ENCODE measurements around the gene TBC1D20. TPM values are rescaled to one million over a fixed set of nuclear protein-coding genes. Genes with fewer than 3 reads are reported as not detected.

Gene TBC1D20
- total and polyA plus RNA-seq, 7 donors = 16.6 to 31.4 (median 28.3) TPM

DNA sequence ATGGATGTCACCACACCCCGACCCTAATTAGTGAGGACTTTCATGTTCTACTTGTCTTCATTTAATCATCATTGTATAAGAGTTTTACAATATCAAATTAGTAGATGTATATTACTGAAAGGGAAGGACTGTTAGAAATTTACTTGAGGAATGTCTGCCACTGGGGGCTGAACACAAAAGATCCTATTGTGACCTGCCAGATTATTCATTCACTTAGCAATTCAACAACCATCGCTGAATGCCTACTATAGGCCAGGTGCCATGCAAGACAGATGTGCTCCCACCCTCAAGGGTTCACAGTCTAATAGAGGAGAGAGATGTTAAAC lies 62.2 kb downstream of the TBC1D20 start:
- Histone ChIP-seq H3K9me3 (no peaks in the 10 kb centered on the region), H3K36me3 (ENCODE audit: insufficient read depth in 1 of 2, low read depth in 1 of 2) (peaks cover 0 to 6% of the 10 kb centered on the region in 2 donors), H3K4me3 (no peak overlapping the region), H3K4me1 (no peaks in the 10 kb centered on the region), H3K27me3 (ENCODE audit: insufficient read depth in 3 of 3, low read length in 2 of 3) (no peaks in the 10 kb centered on the region), H3K27ac (no peak overlapping the region)
- no peak for DNase-seq
- intact Hi-C loops (cut with DNase I) = loop anchor here in 1 of 2 donors (10.0 kb wide), 2 partner anchors 75 to 145 kb away; partner anchors contain the start of gene CSNK2A1
- WGBS, 3 donors = 45 to 52% (median 46%) methylated on average over 2 of the region's 2 CpGs
- ATAC-seq = no peak
- TF ChIP-seq, protein P1, sequence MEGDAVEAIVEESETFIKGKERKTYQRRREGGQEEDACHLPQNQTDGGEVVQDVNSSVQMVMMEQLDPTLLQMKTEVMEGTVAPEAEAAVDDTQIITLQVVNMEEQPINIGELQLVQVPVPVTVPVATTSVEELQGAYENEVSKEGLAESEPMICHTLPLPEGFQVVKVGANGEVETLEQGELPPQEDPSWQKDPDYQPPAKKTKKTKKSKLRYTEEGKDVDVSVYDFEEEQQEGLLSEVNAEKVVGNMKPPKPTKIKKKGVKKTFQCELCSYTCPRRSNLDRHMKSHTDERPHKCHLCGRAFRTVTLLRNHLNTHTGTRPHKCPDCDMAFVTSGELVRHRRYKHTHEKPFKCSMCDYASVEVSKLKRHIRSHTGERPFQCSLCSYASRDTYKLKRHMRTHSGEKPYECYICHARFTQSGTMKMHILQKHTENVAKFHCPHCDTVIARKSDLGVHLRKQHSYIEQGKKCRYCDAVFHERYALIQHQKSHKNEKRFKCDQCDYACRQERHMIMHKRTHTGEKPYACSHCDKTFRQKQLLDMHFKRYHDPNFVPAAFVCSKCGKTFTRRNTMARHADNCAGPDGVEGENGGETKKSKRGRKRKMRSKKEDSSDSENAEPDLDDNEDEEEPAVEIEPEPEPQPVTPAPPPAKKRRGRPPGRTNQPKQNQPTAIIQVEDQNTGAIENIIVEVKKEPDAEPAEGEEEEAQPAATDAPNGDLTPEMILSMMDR (IDR thresholded peaks at IDR 0.05) = no peak

DNA sequence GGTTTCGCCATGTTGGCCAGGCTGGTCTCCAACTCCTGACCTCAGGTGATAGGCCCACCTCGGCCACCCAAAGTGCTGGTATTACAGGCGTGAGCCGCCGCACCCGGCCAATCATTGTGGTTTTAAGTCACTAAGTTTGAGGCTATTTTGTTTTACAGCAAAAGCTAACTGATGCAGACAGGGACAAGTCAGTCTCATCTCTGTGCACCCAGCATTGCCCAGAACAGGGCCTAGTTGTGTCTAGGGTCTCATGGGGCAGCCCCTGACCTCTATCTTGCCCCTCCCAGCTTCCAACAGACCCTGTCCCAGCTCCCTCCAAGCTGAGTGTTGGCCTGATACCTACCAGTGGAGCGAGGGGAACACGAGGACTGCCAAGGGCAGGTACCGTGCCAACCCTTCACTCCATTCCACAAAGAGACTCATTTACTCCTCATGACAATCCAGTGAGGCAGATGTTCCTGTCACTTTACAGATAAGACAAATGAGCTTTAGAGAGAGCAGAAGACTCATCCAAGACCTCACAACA lies 63.1 kb downstream of the TBC1D20 start:
- 74 to 80% (median 76%) methylated on average over 9 of the region's 9 CpGs for WGBS, 3 donors
- no peak overlapping the region for H3K27ac ChIP-seq
- intact Hi-C loops (cut with DNase I) = loop anchor here in 1 of 2 donors (5.0 kb wide), 1 partner anchor 37 kb away; no protein-coding TSS in a partner anchor
- no peaks in the 10 kb centered on the region for H3K4me1 ChIP-seq
- no peak for DNase-seq
- H3K27me3 ChIP-seq (ENCODE audit: insufficient read depth in 3 of 3, low read length in 2 of 3) = no peaks in the 10 kb centered on the region
- H3K36me3 ChIP-seq (ENCODE audit: insufficient read depth in 1 of 2, low read depth in 1 of 2) = peaks cover 0 to 6% of the 10 kb centered on the region in 2 donors
- no peaks in the 10 kb centered on the region for H3K9me3 ChIP-seq
- H3K4me3 ChIP-seq = no peak overlapping the region
- TF ChIP-seq, protein P1 (IDR thresholded peaks at IDR 0.05) = no peak
- no peak for ATAC-seq

DNA sequence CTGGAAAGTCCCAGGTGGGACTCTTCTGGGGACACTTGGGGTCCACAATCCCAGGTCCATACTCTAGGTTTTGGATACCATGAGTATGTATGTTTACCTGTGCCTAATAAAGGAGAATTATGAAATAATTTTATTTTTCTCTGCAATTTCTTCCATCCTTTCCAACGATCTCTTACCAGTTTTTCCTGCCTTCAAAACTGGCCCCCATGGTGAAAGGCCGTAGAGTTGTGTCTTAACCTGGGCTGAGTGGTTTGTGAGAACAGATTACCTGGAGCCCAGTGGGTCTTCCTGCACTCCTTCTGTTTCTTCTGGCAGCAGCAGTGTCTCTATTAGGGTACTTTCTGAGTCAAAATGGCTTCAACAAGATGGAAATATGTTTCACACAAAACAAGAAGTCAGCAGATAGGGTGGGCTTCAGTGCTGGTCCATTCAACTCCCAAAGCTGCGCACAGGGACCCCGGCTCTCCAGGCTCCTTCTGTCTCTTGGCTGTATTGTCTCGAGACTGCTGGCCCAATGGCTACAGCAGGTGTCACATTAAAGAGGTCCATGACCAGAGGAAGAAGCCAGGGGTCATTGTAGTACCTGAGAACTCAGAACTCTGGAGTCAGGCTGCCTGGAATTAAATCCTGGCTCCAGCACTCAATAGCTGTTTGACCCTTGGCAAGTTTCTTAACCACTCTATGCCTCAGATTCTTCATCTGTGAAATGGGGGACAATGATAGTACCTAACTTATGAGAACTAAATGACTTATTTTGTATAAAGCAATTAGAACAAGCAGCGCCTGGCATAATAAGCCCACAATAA lies 64.7 kb downstream of the TBC1D20 start:
- TF ChIP-seq, protein P1 (IDR thresholded peaks at IDR 0.05) = no peak
- no peaks in the 10 kb centered on the region for H3K9me3 ChIP-seq
- no peaks in the 10 kb centered on the region for H3K27me3 ChIP-seq (ENCODE audit: insufficient read depth in 3 of 3, low read length in 2 of 3)
- no peak overlapping the region for H3K4me3 ChIP-seq
- H3K4me1 ChIP-seq = no peaks in the 10 kb centered on the region
- WGBS, 3 donors = 74 to 82% (median 79%) methylated on average over 6 of the region's 6 CpGs
- DNase-seq (no peak), ATAC-seq (no peak)
- H3K27ac ChIP-seq = no peak overlapping the region
- H3K36me3 ChIP-seq (ENCODE audit: insufficient read depth in 1 of 2, low read depth in 1 of 2) = peaks cover 0 to 6% of the 10 kb centered on the region in 2 donors
- intact Hi-C loops (cut with DNase I) = loop anchor here in 1 of 2 donors (5.0 kb wide), 1 partner anchor 35 kb away; no protein-coding TSS in a partner anchor

DNA sequence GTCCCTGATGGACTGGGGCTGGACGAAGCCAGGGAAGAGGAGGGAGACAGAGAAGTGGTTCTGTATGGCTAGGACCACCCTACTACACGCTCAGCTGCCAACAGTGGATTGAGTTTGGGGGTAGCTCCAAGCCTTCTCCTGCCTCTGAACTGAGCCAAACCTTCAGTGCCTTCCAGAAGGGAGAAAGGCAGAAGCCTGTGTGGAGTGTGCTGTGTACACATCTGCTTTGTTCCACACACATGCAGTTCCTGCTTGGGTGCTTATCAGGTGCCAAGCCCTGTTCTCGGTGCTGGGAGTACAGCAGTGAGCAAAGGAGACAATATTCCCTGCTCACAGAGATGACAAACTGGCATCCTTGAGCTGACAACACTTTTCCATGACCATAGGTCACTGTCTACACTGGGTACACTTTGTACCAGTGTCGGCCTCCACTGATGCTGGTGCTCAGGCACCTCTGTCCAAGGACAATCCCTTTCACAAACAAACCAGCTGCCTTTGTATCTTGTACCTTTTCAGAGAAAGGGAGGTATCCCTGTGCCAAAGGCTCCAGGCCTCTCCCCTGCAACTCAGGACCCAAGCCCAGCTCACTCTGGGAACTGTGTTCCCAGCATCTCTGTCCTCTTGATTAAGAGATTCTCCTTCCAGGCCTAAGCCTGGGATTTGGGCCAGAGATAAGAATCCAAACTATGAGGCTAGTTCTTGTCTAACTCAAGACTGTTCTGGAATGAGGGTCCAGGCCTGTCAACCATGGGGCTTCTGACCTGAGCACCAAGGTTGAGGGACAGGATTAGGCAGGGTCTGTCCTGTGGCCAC lies 65.5 kb downstream of the TBC1D20 start:
- no peaks in the 10 kb centered on the region for H3K27me3 ChIP-seq (ENCODE audit: insufficient read depth in 3 of 3, low read length in 2 of 3)
- DNase-seq = no peak
- H3K27ac ChIP-seq = no peak overlapping the region
- H3K4me1 ChIP-seq = no peaks in the 10 kb centered on the region
- H3K36me3 ChIP-seq (ENCODE audit: insufficient read depth in 1 of 2, low read depth in 1 of 2) = peaks cover 0 to 9% of the 10 kb centered on the region in 2 donors
- WGBS, 3 donors = 59 to 83% (median 65%) methylated on average over 4 of the region's 4 CpGs
- no peaks in the 10 kb centered on the region for H3K9me3 ChIP-seq
- H3K4me3 ChIP-seq = no peak overlapping the region
- TF ChIP-seq, protein P1 (IDR thresholded peaks at IDR 0.05) = no peak
- intact Hi-C loops (cut with DNase I) = loop anchor here in 1 of 2 donors (5.0 kb wide), 1 partner anchor 35 kb away; no protein-coding TSS in a partner anchor
- no peak for ATAC-seq
